WTC11 (cell line): ENCODE data around the gene MRAS. TPM values are rescaled to one million over a fixed set of nuclear protein-coding genes. Genes with fewer than 3 reads are reported as not detected.

ENCODE experiments used
- ATAC-seq: fragments of 200-7000 bp; cut with Tn5 transposase; 2 replicates; pipeline ENCODE4 v1.10.0; 2021; ENCODE audit warnings: mild to moderate bottlenecking, moderate library complexity
- CTCF ChIA-PET: fragments of 300-600 bp; sonication (Branson Sonifier 250); formaldehyde crosslinking; loops from one replicate; lab custom pipeline; 2021; ENCODE audit warnings: antibody characterized with exemption; lab: Charles Lee
- POLR2A ChIA-PET: fragments of 350-600 bp; sonication (Branson Sonifier 250); formaldehyde crosslinking; loops from one replicate; lab custom pipeline; 2021; ENCODE audit warnings: antibody characterized with exemption; lab: Charles Lee
- DNase-seq: peaks from one replicate; pipeline ENCODE4 v3.0.0; 2021; ENCODE audit warnings: low spot score
- H3K27ac Mint-ChIP-seq: 2 replicates; pipeline ENCODE4 v1.8.0; 2021; ENCODE audit warnings: mixed read lengths
- H3K27me3 Mint-ChIP-seq: 2 replicates; pipeline ENCODE4 v1.8.0; 2021; ENCODE audit warnings: low read depth, mild to moderate bottlenecking, moderate library complexity, mixed read lengths
- H3K36me3 Mint-ChIP-seq: 2 replicates; pipeline ENCODE4 v1.8.0; 2021; ENCODE audit warnings: mixed read lengths
- H3K4me1 Mint-ChIP-seq: 2 replicates; pipeline ENCODE4 v1.8.0; 2022; ENCODE audit warnings: mixed read lengths
- H3K4me3 Mint-ChIP-seq: 2 replicates; pipeline ENCODE4 v1.8.0; 2021; ENCODE audit warnings: mild to moderate bottlenecking, moderate library complexity, mixed read lengths
- H3K9me3 Mint-ChIP-seq: 2 replicates; pipeline ENCODE4 v1.8.0; 2021; ENCODE audit warnings: mixed read lengths
- AFF4 ChIP-seq: sonication (generic); formaldehyde crosslinking; IDR thresholded peaks from 2 replicates; pipeline ENCODE4 v1.8.1; 2023; ENCODE audit warnings: mild to moderate bottlenecking, missing genetic modification reagents, borderline replicate concordance
- ARID4B ChIP-seq: sonication (generic); formaldehyde crosslinking; IDR thresholded peaks from 2 replicates; pipeline ENCODE4 v1.8.0; 2023; ENCODE audit warnings: missing genetic modification reagents, mild to moderate bottlenecking, borderline replicate concordance
- ATF2 ChIP-seq: sonication (generic); formaldehyde crosslinking; IDR thresholded peaks from 2 replicates; pipeline ENCODE4 v1.8.1; 2022; ENCODE audit warnings: low read depth, missing genetic modification reagents, borderline replicate concordance
- ATF6 ChIP-seq: sonication (generic); formaldehyde crosslinking; IDR thresholded peaks from 2 replicates; pipeline ENCODE4 v1.8.1; 2023; ENCODE audit warnings: mild to moderate bottlenecking, missing genetic modification reagents
- ESRRA ChIP-seq: sonication (generic); formaldehyde crosslinking; IDR thresholded peaks from 2 replicates; pipeline ENCODE4 v1.8.1; 2022; ENCODE audit warnings: mild to moderate bottlenecking, missing genetic modification reagents, borderline replicate concordance
- GRHL2 ChIP-seq: fragments of 250-450 bp; sonication (Bioruptor Pico); IDR thresholded peaks from 2 replicates; pipeline ENCODE4 v1.8.0; 2022; ENCODE audit warnings: mild to moderate bottlenecking, moderate library complexity; ENCODE audit not compliant: insufficient replicate concordance, severe bottlenecking
- HMGA2 ChIP-seq: fragments of 250-450 bp; sonication (Bioruptor Pico); IDR thresholded peaks from 2 replicates; pipeline ENCODE4 v1.4.0; 2021; ENCODE audit warnings: mild to moderate bottlenecking, moderate library complexity
- HMGXB4 ChIP-seq: sonication (generic); formaldehyde crosslinking; IDR thresholded peaks from 2 replicates; pipeline ENCODE4 v1.8.1; 2023; ENCODE audit warnings: mild to moderate bottlenecking, moderate library complexity, missing genetic modification reagents
- IRF2 ChIP-seq: sonication (generic); formaldehyde crosslinking; IDR thresholded peaks from 2 replicates; pipeline ENCODE4 v1.8.0; 2022; ENCODE audit warnings: low read depth, missing genetic modification reagents, borderline replicate concordance
- MLX ChIP-seq: sonication (generic); formaldehyde crosslinking; IDR thresholded peaks from 2 replicates; pipeline ENCODE4 v1.8.1; 2023; ENCODE audit warnings: mild to moderate bottlenecking, missing genetic modification reagents, moderate library complexity
- NFATC4 ChIP-seq: fragments of 250-450 bp; sonication (Bioruptor Pico); IDR thresholded peaks from 2 replicates; pipeline ENCODE4 v1.9.0; 2021; ENCODE audit warnings: mild to moderate bottlenecking
- NFE2L1 ChIP-seq: sonication (generic); formaldehyde crosslinking; IDR thresholded peaks from 2 replicates; pipeline ENCODE4 v1.8.1; 2023; ENCODE audit warnings: missing genetic modification reagents
- NFYB ChIP-seq: sonication (generic); formaldehyde crosslinking; conservative IDR thresholded peaks from 2 replicates; pipeline ENCODE4 v1.8.0; 2022; ENCODE audit warnings: low read depth, missing genetic modification reagents
- ZNF138 ChIP-seq: sonication (generic); formaldehyde crosslinking; conservative IDR thresholded peaks from 2 replicates; pipeline ENCODE4 v1.8.1; 2022; ENCODE audit warnings: mild to moderate bottlenecking, moderate library complexity, missing genetic modification reagents
- ZNF219 ChIP-seq: sonication (generic); formaldehyde crosslinking; IDR thresholded peaks from 2 replicates; pipeline ENCODE4 v1.8.0; 2023; ENCODE audit warnings: missing genetic modification reagents, mild to moderate bottlenecking, borderline replicate concordance
- ZNF416 ChIP-seq: fragments of 250-450 bp; sonication (Bioruptor Pico); IDR thresholded peaks from 2 replicates; pipeline ENCODE4 v1.9.0; 2021; ENCODE audit warnings: mild to moderate bottlenecking, inconsistent platforms
- total RNA-seq: library from RNA; stranded (reverse); gene quantifications from 3 replicates; pipeline ENCODE4 v1.2.3, GENCODE V29; 2021

Gene MRAS
- total RNA-seq, 1 experiment from 2014 or later: 14.8 TPM

- no peak for TF ChIP-seq GRHL2
These were observed 9.6 kb upstream of the MRAS start (continued) for GRCh38 chr3:138338811-138339210.

- ATAC-seq: no peak
- DNase-seq: no peak
- Mint-ChIP-seq H3K9me3 (no peaks in the 10 kb centered on the region), H3K4me3 (no peak overlapping the region), H3K27me3 (no peaks in the 10 kb centered on the region; the same call in 1 of the 2 replicates), H3K4me1 (peaks cover 32% of the 10 kb centered on the region), H3K36me3 (no peaks in the 10 kb centered on the region), H3K27ac (no peak overlapping the region)
- TF ChIP-seq ATF6 (CRISPR knock-in tag): no peak
- TF ChIP-seq HMGA2: no peak
- TF ChIP-seq AFF4 (CRISPR knock-in tag): no peak
- no peak for TF ChIP-seq ZNF219 (CRISPR knock-in tag)
- POLR2A ChIA-PET: interaction anchor here (0.6 kb wide), 1 partner anchor 94 kb away, joined by 3 read pairs; no protein-coding TSS in a partner anchor
- CTCF ChIA-PET: interaction anchor here (0.6 to 0.9 kb wide), 2 partner anchors 13 to 575 kb away, joined by 3 to 5 read pairs; no protein-coding TSS in a partner anchor
These were observed 7.9 kb upstream of the MRAS start for GRCh38 chr3:138340511-138340910.

GRCh38 chr3:138344754-138345153 lies 3.6 kb upstream of the MRAS start:
- CTCF ChIA-PET: no interaction called here
- no peak for TF ChIP-seq ZNF138 (CRISPR knock-in tag)
- TF ChIP-seq ESRRA (CRISPR knock-in tag): no peak
- no peak for TF ChIP-seq NFYB (CRISPR knock-in tag)
- TF ChIP-seq HMGXB4 (CRISPR knock-in tag): no peak
- TF ChIP-seq GRHL2: no peak
- TF ChIP-seq ATF2 (CRISPR knock-in tag): no peak
- no peak for TF ChIP-seq HMGA2
- no peak for TF ChIP-seq ARID4B
- no peak for TF ChIP-seq IRF2 (CRISPR knock-in tag)
- TF ChIP-seq MLX (CRISPR knock-in tag): no peak
- no peak for TF ChIP-seq ZNF416
- no peak for TF ChIP-seq NFE2L1
- TF ChIP-seq NFATC4 (CRISPR knock-in tag): no peak

More at GRCh38 chr3:138344754-138345153, 3.6 kb upstream of the MRAS start:
- no peaks in the 10 kb centered on the region for H3K36me3 Mint-ChIP-seq
- peaks cover 10% of the 10 kb centered on the region for H3K4me1 Mint-ChIP-seq
- H3K27ac Mint-ChIP-seq: no peak overlapping the region
- ATAC-seq: no peak
- POLR2A ChIA-PET: no interaction called here
- H3K27me3 Mint-ChIP-seq: peaks cover 15% of the 10 kb centered on the region
- H3K9me3 Mint-ChIP-seq: peaks cover 6% of the 10 kb centered on the region; the same call in 1 of the 2 replicates
- no peak for DNase-seq
- H3K4me3 Mint-ChIP-seq: no peak overlapping the region
